Right cardiac atrium (tissue), 5 donors: ENCODE measurements around the gene PADI1. TPM values are rescaled to one million over a fixed set of nuclear protein-coding genes. Genes with fewer than 3 reads are reported as not detected.

ENCODE experiments used
- ATAC-seq, 2 donors: fragments of 200-7000 bp; cut with Tn5 transposase; one replicate each; pipeline versions ENCODE4 v1.8.0 to v1.9.1; 2020; ENCODE audit warnings: moderate library complexity in 2 of 2, mild to moderate bottlenecking in 1 of 2
- DNase-seq, 3 donors: peaks; one replicate each; pipeline ENCODE4 v3.0.0-alpha.2; 2020
- H3K27ac ChIP-seq: one replicate; pipeline ENCODE4 v1.5.1; 2013; ENCODE audit warnings: mild to moderate bottlenecking, low read length, control low read depth, moderate library complexity
- H3K27me3 ChIP-seq: one replicate; pipeline ENCODE4 v1.6.1; 2013; ENCODE audit not compliant: control insufficient read depth, insufficient read depth
- H3K4me1 ChIP-seq: one replicate; pipeline ENCODE4 v1.6.1; 2013; ENCODE audit warnings: low read length; ENCODE audit not compliant: control insufficient read depth, insufficient read depth
- H3K4me3 ChIP-seq: one replicate; pipeline ENCODE4 v1.5.1; 2013; ENCODE audit warnings: low read length, control low read depth
- H3K9me3 ChIP-seq: one replicate; pipeline ENCODE4 v1.6.1; 2013; ENCODE audit warnings: low read length; ENCODE audit not compliant: control insufficient read depth
- WGBS: extraction: QIAGEN DNeasy Blood & Tissue Kit; methylation state at CpG from one replicate; pipeline ENCODE4 v1.1.7; 2013; 5-methylcytosine and 5-hydroxymethylcytosine counted together
- intact Hi-C, 4 donors: fragments of 100-400 bp; cut with DNase I; formaldehyde crosslinking; loops; one replicate each; pipeline versions ENCODE4 v1.11.0 to v1.14.0; 2022 to 2023
- microRNA-seq, 2 donors: library from miRNA; unstranded; fragments of <30 nt; microRNA quantifications; one replicate each; pipeline ENCODE4 v1.2.0, GENCODE V29; 2020 to 2021
- polyA plus RNA-seq: library from polyadenylated mRNA; stranded (reverse); fragments of 200-250 nt; gene quantifications from one replicate; pipeline ENCODE4 v1.2.3, GENCODE V29; 2013
- total RNA-seq, 4 donors: library from RNA; stranded (reverse); fragmentation: NEBNext Ultra II Directional; extraction: Animal tissue kit (Norgen Biotek cat#: 25700); gene quantifications; one replicate each; pipeline ENCODE4 v1.2.1, GENCODE V29; 2021
- donor health status: healthy with polysubstance abuse.
- donor health status: DM: no; HTN: yes; CAD: no.
- donor health status: DM: no; HTN: no; CAD: no.
- donor health status: DM: no; HTN: yes; CAD: no; lungs with severe emphysema.
- donor health status: DM: yes; HTN: yes; CAD: no.

The PADI1 gene
- total and polyA plus RNA-seq, 5 donors = not detected

- WGBS = 61% methylated on average over 14 of the region's 14 CpGs
- Histone ChIP-seq H3K4me3 (no peak overlapping the region), H3K4me1 (no peaks in the 10 kb centered on the region), H3K9me3 (no peaks in the 10 kb centered on the region), H3K27me3 (no peaks in the 10 kb centered on the region), H3K27ac (no peak overlapping the region)
- ATAC-seq (no peak), DNase-seq (no peak)
- intact Hi-C loops = no loop called here
Measured at GRCh38 chr1:17293681-17294425, 88.9 kb downstream of the PADI1 start.

- H3K9me3 ChIP-seq = no peaks in the 10 kb centered on the region
- intact Hi-C loops = no loop called here
- no peak for DNase-seq
- WGBS = 65% methylated on average over 4 of the region's 4 CpGs
- no peak overlapping the region for H3K4me3 ChIP-seq
- H3K4me1 ChIP-seq = no peaks in the 10 kb centered on the region
- H3K27me3 ChIP-seq = no peaks in the 10 kb centered on the region
- no peak for ATAC-seq
- H3K27ac ChIP-seq = no peak overlapping the region
Measured at GRCh38 chr1:17295292-17295691, 90.4 kb downstream of the PADI1 start.

Small RNA genes within 50 kb of the gene (microRNA-seq; reads per million reads assigned to microRNA genes)
- gene MIR3972 = 0 reads per million in 2 donors

Other genes with a start within 250 kb of the PADI1 start
- 10 to 100 TPM in 1 of 4 donors, 1 to 10 TPM in 3; 5.9 to 11.6 (median 6.8) TPM for gene MFAP2, start 224.5 kb upstream of the PADI1 start, total RNA-seq
- 3.2 TPM for gene MFAP2, start 224.5 kb upstream of the PADI1 start, polyA plus RNA-seq
- 10 to 100 TPM; 12.9 to 15.1 (median 14.3) TPM for gene ATP13A2, start 193.2 kb upstream of the PADI1 start, total RNA-seq
- gene ATP13A2, start 193.2 kb upstream of the PADI1 start, polyA plus RNA-seq = 10.3 TPM
- gene SDHB, start 151.1 kb upstream of the PADI1 start, total RNA-seq = 100 to 1,000 TPM; 209 to 255 (median 239) TPM
- 311 TPM for gene SDHB, start 151.1 kb upstream of the PADI1 start, polyA plus RNA-seq
- gene PADI2, start 85.7 kb upstream of the PADI1 start, total RNA-seq = under 1 TPM; 0.17 to 0.68 (median 0.31) TPM
- gene PADI2, start 85.7 kb upstream of the PADI1 start, polyA plus RNA-seq = 0.07 TPM
- not detected for gene PADI3, start 44.0 kb downstream of the PADI1 start, total RNA-seq
- gene PADI3, start 44.0 kb downstream of the PADI1 start, polyA plus RNA-seq = not detected
- gene PADI4, start 103.1 kb downstream of the PADI1 start, total RNA-seq = under 1 TPM in 2 of 4 donors, not detected in 2; 0.18 to 0.40 TPM
- 0.05 TPM for gene PADI4, start 103.1 kb downstream of the PADI1 start, polyA plus RNA-seq
- not detected for gene PADI6, start 167.1 kb downstream of the PADI1 start, total RNA-seq
- gene PADI6, start 167.1 kb downstream of the PADI1 start, polyA plus RNA-seq = not detected
- 10 to 100 TPM; 12.1 to 19.0 (median 14.9) TPM for gene RCC2, start 234.5 kb downstream of the PADI1 start, total RNA-seq
- 7.8 TPM for gene RCC2, start 234.5 kb downstream of the PADI1 start, polyA plus RNA-seq